NOMO-1 (cell line): Measurements from ENCODE around the gene OR56B1.
"Not testable (repeated sequence)": the region's sequence is repeated elsewhere in the genome, so short reads cannot be mapped to it uniquely, and the experiment has no call there.

Experiments used
- DNase-seq, 2 experiments: peaks; one replicate each; lab custom pipeline; 2025; ENCODE audit not compliant: unreplicated experiment in 2 of 2; lab: John Stamatoyannopoulos, UW

OR56B1 gene, protein sequence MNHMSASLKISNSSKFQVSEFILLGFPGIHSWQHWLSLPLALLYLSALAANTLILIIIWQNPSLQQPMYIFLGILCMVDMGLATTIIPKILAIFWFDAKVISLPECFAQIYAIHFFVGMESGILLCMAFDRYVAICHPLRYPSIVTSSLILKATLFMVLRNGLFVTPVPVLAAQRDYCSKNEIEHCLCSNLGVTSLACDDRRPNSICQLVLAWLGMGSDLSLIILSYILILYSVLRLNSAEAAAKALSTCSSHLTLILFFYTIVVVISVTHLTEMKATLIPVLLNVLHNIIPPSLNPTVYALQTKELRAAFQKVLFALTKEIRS

DNA sequence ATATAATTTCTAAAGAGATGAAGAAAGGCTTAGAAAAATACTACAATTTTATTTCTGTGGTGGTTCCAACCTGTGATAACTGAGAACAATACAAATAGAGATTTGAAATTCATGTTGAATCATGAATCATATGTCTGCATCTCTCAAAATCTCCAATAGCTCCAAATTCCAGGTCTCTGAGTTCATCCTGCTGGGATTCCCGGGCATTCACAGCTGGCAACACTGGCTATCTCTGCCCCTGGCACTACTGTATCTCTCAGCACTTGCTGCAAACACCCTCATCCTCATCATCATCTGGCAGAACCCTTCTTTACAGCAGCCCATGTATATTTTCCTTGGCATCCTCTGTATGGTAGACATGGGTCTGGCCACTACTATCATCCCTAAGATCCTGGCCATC, at the start of gene OR56B1:
OR56B1 (plus strand) TSS at position 53 of the 400 bp plus-strand sequence; CDS start at position 122, 69 bp downstream.
- DNase-seq: no peak

DNA sequence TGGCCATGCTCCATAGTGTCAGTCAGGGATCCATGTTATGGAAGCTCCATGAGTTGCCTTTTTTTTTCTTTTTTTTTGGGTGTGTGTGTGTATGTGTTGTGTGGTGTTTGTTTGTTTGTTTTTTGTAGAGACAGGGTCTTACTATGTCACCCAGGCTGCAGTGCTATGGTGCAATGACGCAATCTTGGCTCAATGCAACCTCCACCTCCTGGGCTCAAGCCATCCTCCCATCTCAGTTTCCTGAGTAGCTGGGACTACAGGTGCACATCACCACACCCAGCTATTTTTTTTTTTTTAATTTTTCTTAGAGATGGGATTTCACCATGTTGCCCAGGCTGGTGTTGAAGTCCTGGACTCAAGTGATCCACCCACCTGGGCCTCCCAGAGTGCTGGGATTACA, 47.8 kb upstream of the OR56B1 start:
- DNase-seq: no peak

DNA sequence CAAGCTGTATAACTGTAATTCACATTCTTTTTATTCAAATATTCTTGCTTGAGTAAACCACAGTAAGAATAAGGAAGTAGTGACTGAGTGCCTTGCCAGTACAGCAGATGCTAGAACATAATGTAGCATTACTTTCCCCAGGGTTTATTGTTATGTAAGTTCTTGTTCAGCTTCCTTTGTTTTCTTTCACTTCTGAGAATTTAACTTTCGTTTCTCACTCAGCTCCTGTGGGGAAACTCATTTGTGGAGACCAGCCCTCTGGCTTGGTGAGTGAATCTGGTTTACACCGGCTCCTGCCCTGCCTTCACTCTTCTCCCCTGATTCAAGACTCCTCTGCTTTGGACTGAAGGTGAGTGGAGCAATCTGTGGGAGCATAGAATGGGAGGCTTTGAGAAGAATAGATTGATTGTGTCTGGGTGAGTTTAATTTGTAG, 46.7 kb upstream of the OR56B1 start, which contains the start of gene TRIM22:
TRIM22 (plus strand) TSS at position 240 of the 433 bp plus-strand sequence. CDS start 6,443 bp downstream, outside the sequence.
- DNase-seq: peak; percentile 76 to 99

DNA sequence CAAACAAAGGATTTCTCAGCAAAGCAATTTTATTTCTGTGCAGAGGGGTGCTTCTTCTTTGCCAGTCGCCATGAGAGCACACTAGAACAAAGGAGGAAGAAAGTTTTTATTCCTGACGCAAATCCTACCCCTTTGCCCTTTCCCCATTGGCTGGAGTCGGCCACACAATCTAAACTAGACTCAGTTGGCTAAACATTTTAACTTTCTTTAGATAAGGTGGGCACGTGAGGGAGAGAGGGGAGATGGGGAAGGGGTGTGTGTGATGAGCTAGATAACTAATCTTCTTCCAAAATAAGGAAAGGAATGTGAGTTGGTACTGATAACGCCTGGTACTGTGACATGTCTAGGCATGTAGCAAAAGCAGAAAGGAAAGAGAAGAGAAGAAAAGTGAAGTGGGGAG, 46.0 kb upstream of the OR56B1 start:
- DNase-seq: peak in 1 of 2 experiments; percentile 15

DNA sequence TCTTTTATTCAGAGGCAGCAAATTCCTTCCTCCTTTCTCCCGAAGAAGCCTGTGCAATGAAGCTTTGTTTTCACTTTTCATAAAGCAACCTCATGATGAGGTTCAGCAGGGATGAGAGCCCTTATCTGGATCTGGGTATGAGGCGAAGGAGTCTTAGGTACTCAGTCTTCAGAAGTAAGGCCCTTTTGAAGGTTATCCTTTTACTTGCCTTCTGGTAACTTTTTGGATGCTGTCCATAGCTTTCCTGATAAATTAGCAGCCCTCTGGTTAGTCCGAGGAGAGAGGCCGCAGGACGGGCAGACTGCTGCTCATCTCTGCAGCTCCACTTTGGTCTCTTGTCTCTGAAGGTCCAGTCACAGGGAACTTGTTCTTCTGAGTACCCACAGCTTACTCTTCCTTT, 45.5 kb upstream of the OR56B1 start:
- DNase-seq: peak in 1 of 2 experiments; percentile 0

DNA sequence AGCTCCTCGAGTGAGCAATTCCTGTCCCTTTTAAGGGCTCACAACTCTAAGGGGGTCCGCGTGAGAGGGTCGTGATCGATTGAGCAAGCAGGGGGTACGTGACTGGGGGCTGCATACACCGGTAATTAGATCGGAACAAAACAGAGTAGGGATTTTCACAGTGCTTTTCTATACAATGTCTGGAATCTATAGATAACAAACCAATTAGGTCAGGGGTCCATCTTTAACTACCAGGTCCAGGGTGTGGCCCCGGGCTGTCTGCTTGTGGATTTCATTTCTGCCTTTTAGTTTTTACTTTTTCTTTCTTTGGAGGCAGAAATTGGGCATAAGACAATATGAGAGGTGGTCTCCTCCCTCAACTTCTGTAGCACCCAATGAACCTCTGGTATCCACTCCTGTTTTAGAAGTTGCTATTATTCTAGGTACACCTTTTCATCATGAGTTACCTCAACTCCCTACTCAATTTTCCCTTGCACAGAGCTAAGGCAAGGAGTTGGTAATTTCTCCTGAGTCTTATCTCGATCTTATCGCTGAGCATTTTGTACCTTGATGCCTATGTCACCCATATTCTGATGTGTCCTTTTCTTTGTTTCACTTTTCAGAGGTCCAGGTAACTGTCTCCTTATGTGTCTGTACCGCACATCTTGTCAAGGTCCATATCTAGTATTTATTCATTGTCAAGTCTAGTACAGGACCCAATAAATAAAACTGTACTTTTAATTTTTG, 44.8 kb upstream of the OR56B1 start:
- DNase-seq: not testable (repeated sequence)

DNA sequence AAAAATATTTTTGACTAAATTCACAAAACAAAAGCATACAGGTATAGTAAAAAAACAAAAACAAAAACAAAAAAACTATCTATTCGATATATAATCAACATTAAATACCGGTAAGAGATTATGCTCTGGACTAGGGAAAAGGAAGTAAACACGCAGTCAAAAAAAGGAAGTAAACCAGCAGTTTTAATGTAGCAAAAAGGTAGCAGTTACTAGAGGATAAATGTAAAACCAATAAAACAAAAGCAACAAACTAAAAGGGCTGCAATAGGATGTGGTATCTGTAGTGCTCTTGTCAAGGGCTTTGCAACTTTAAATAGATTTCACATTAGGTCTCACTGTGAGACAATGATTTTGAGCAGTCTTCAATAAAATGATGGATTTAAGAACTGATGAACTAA, 44.3 kb upstream of the OR56B1 start:
- peak; percentile 21 to 61 for DNase-seq

DNA sequence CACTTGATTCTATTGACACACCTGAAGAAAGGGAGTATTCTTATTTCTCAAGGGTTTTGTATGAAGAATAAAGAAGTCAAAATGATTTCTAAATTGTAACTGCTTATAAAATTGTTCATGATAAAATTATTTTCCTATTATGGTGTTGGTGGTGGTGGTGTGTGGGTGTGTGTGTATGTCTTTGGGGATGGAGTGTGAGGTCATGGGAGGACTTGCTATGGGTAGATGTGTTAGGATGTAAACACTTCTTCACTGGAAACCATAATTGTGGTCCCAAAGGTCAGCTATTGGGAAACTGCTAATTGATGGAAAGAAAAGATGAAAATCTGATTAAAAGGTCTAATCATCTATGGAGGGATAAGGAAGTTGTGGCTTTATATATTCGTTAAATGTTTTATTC, 41.6 kb upstream of the OR56B1 start:
- DNase-seq: no peak

DNA sequence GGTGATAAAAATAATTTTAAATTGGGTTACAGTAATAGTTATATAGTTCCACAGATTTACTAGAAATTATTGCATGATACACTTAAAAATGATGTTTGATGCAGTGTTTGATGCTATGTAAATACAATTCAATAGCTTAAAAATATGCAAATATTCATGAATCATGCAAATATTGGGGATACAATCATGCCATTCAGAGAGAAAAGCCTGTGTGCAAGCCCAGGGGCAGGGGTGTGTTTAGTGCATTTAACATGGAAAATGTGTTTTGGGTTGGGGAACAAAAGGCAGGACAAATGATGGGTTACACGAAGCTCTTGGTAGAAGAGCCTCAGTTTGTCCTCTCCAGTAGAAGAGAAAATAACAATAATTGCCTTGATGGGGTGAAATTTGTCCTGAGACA, 40.7 kb upstream of the OR56B1 start:
- no peak for DNase-seq

DNA sequence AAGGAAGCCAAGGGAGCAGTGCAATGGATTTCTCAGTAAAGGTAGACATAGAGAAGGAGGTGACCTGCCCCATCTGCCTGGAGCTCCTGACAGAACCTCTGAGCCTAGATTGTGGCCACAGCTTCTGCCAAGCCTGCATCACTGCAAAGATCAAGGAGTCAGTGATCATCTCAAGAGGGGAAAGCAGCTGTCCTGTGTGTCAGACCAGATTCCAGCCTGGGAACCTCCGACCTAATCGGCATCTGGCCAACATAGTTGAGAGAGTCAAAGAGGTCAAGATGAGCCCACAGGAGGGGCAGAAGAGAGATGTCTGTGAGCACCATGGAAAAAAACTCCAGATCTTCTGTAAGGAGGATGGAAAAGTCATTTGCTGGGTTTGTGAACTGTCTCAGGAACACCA, 40.0 kb upstream of the OR56B1 start:
- DNase-seq: no peak

DNA sequence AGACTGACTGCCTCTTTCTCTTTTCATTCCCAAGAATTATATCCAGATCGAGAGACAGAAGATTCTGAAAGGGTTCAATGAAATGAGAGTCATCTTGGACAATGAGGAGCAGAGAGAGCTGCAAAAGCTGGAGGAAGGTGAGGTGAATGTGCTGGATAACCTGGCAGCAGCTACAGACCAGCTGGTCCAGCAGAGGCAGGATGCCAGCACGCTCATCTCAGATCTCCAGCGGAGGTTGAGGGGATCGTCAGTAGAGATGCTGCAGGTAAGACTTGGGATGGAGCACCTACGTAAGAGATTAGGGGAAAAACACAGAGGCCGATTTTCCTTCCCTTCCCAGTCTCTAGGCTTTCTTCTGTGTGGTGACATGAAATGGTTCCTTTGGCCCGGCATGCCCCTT, 38.0 kb upstream of the OR56B1 start:
- no peak for DNase-seq

DNA sequence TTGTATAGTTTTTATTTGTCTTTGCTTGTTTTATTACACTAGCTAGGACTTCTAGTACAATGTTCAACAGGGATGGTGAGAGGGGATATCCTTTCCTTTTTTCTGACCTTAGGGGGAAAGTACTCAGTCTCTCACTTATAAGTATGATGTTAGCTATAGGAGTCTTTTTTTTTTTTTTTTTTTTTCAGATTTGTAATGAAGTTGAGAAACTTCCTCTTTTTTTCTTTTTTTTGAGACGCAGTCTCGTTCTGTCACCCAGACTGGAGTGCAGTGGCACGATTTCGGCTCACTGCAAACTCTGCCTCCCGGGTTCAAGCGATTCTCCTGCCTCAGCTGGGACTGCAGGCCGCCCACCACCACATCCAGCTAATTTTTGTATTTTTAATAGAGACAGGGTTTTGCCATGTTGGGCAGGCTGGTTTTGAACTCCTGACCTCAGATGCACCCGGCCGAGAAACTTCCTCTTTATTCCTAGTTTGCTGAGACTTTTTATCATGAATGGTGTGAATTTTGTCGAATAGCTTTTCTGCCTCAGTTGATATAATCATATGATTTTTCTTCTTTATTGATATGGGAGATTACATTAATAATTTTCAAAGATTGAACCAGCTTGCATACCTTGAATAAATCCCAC, 35.7 kb upstream of the OR56B1 start:
- DNase-seq: peak in 1 of 2 experiments; percentile 43

DNA sequence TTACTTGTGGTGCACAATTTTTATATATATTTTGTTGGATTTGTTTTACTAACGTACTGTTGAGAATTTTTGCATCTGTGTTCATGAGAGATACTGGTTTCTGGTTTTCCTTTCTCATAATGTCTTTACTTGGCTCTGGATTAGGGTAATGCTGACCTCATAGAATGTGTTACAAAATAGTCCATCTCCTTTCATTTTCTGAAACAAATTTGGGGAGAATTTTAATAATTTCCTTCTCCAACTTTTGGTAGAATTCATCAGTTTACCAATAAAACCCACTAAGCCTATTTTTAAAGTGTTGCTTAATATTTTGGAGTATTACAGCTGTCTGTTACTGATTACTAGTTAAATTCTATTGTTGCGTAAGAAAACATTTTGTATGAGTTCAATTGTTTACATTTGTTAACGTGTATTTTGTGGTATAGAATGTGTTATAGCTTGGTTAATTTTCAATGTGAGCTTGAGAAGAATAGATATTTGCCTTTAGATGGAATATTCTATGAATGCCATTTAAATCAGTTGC, 35.1 kb upstream of the OR56B1 start:
- peak in 1 of 2 experiments; percentile 13 for DNase-seq

DNA sequence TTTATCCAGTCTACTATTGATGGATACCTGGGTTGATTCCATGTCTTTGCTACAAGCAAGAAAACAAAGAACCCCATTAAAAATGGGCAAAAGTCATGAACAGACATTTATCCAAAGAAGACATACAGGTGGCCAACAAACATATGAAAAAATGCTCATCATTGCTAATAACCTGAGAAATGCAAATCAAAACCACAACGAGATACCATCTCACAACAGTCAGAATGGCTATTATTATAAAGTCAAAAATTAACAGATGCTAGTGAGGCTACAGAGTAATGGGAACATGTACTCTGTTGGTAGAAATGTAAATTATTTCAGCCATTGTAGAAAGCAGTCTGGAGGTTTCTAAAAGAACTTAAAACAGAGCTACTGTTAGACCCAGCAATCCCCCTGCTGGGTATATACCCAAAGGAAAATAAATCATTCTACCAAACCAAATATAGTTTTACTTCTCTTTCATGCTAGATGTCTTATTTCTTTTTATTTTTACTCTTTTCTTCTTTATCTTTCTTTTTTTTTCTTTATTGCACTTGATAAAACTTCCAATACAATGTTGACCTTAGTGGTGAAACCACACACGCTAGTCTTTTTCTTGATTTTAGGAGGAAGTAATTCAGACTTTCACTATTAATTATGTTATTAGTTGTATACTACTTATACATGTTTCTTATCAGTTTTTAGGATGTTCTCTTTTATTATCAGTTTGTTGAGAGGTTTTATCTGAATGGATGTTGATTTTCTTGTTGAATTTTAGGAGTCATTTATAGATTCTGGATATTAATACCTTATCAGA, 32.3 kb upstream of the OR56B1 start:
- no peak for DNase-seq

DNA sequence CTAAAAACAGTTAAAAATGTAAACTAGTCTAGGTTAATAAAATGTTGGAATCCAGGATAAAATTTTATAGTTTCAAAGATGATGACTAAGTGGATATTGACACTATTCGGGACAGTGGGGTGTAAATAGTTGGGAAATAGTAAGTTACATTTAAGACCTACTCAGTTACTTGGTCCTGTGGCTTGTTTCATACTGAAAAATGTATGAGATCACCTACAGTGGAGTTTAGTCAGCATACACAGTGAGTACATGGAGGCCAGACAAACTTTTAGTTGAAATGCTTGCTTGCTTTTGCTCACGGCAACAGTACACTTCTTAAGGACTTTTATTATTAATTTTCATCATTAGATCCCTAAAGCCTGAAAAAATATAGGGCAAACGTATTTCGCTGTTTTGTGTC, 30.6 kb upstream of the OR56B1 start:
- no peak for DNase-seq

DNA sequence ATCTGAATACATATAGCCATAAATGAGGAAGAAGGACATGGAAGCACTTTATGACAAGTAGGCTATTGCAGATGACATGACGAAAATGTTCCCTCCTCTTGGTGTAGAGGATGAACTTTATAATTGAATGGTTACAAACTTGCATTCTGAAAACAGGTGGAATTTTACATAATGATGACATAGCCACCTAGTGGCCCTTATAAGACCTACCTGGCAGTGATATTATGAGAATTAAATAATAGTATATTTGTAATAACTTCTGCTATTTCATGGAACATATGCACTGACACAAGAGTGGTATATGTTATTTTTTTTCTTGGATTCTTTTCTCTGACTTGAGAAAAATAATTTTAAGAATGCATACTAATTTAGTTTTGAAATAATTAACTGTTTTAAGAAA, 23.7 kb upstream of the OR56B1 start:
- DNase-seq: peak in 1 of 2 experiments; percentile 2

DNA sequence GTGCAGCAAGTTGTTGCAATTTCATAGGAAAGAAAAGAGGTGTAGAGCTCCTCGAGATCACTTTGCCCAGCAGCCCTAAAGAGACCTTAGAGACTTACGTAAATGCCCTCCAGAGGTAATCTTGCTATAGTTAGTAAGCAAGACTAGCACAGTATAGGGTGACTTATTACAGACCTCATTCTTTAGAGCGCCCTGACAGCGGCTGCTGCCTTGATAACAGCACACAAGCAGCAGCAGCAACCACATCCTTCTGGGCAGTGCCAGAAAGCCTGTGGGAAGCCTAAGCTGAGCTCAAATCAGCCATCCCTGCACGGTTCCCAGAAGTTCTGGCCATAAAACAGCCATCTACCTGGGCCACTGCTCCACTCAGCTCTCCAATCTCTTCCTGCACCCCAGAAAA, 22.6 kb upstream of the OR56B1 start:
- DNase-seq: no peak

DNA sequence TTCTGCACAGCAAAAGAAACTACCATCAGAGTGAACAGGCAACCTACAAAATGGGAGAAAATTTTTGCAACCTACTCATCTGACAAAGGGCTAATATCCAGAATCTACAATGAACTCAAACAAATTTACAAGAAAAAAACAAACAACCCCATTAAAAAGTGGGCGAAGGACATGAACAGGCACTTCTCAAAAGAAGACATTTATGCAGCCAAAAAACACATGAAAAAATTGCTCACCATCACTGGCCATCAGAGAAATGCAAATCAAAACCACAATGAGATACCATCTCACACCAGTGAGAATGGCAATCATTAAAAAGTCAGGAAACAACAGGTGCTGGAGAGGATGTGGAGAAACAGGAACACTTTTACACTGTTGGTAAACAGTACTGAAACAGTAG, 19.7 kb upstream of the OR56B1 start:
- not testable (repeated sequence) for DNase-seq

DNA sequence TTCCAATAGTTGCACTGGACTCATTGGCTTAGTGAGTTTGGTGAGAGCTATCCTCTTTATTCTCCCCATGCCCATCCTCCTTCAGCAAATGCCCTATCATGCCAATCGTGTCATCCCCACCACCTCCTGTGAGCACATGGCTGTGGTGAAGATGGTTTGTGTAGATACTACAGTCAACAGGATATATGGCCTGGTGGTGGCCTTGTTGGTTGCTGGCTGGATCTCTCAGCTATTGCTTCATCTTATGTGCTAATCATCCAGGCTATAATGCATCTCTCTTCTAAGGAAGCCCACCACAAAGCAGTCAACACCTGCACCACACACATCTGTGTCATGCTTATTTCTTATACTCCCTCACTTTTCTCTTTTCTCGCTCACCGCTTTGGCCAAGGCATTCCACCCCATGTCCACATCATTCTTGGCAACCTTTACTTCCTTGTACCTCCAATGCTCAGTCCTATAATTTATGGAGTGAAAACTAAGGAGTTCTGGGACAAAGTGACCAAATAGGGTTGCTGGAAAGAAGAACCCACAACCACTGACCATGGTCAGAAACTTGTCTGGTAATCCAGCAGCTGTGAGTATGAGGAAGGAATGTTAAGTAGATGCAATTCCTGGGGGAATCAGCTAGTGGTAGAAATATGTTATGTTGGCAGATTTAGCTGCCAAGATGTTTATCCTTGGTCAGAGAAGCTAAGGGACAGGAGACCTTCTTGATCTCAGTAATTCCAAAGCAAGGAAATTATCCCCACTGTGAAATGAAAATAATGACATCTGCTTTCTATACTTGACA, 16.3 kb upstream of the OR56B1 start:
- no peak for DNase-seq

DNA sequence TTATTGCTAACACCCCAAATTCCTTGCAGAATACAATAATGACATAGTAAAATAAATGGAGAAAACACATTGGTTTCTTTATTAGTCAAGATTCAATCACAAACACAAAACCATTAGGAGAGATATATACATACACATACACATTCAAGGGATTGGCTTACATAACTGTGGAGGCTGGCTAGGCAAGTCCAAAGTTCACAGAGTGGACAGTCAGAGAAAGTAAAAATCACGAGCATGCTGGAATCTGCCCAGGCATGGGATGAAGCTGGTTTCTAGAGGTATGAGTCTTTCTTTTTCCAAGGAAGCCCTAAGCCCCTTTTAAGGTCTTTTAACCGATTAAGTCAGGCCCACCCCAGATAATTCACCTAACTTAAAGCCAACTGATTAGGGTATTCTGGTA, 13.6 kb upstream of the OR56B1 start:
- DNase-seq: no peak
